ENCODE results near the gene SGSM2. TPM values are rescaled to one million over a fixed set of nuclear protein-coding genes. Genes with fewer than 3 reads are reported as not detected.

SGSM2 gene
- polyA plus RNA-seq, 1 donor (not counting 4 experiments of a cell fraction or from before 2014, with no cell fraction given), result 16.4 TPM

DNA sequence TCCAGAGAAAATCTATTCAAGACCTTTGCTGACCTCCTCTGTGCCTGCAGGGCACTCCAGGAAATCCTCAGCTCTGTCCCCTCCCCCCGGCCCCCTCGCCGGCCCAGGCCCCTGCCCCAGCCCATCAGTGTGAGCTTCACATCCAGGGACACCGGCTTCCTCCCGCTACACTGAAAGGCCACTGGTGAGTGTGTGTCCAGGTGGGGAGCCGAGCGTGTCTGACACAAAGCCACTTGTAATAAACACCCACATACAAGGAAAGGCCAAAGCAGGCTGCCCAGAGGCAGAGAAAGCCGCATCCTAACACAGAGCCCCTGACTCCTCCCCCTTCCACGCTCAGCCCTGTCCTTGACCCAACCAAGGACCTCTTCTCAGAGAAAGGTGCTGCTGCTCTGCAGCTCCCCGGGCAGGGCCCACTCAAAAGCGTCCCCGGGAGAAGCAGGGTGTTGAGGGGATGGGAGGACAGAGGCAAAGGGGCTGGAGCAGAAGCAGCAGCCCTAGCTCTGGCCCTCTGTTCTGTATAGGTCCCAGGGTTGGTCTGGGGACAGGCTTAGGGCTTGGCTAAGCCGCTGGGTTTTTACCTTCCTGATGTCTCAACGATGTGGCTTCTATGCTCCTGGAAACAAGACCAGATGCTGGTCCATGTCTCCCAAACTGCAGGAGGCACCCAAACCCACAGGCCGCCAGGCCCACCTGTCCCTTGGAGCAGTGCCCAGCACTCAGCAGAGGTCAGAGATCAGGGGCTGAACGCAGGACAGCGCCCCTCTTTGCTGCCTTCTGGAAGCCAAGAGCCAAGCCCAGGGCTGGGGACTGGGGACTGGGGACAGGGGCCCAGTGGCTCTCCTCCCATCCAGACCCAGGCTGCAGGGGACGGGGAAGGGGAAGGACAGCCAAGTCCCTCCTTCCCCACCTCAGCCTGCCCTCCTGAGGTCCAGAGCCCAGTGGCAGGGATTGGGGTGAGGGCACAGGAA, 48.2 kb downstream of the SGSM2 start:
- DNase-seq (ENCODE audit: low read depth, low spot score) (no peak), FAIRE-seq (no peak)
- H3K4me3 ChIP-seq (ENCODE audit: control insufficient read depth in 2 of 3, extremely low read depth in 1 of 3, insufficient read depth in 2 of 3, low read depth in 1 of 3, low read length in 3 of 3), result no peak overlapping the region
- H4K20me1 ChIP-seq (ENCODE audit: control insufficient read depth, extremely low read depth, insufficient read depth, low read length), result no peaks in the 10 kb centered on the region
- H3K9me3 ChIP-seq (ENCODE audit: control insufficient read depth, low read depth, low read length), result no peaks in the 10 kb centered on the region
- no peaks in the 10 kb centered on the region for H3K9me1 ChIP-seq (ENCODE audit: control insufficient read depth, extremely low read depth, insufficient read depth, low read length)
- H3K4me2 ChIP-seq (ENCODE audit: control insufficient read depth, extremely low read depth, insufficient read depth, low read depth, low read length), result no peak overlapping the region
- peaks cover 14 to 28% of the 10 kb centered on the region in 2 experiments for H3K36me3 ChIP-seq (ENCODE audit: control insufficient read depth in 2 of 2, extremely low read depth in 1 of 2, insufficient read depth in 2 of 2, low read length in 2 of 2)
- no peaks in the 10 kb centered on the region for H3K27me3 ChIP-seq (ENCODE audit: control insufficient read depth, extremely low read depth, insufficient read depth, low read length)
- H2AFZ ChIP-seq (ENCODE audit: control insufficient read depth, low read length), result no peak overlapping the region
- no peak overlapping the region for H3K27ac ChIP-seq (ENCODE audit: control insufficient read depth, insufficient read depth, low read length)
- no peak overlapping the region for H3K9ac ChIP-seq (ENCODE audit: control insufficient read depth, extremely low read depth, insufficient read depth, low read length)
- TF ChIP-seq, protein P1, sequence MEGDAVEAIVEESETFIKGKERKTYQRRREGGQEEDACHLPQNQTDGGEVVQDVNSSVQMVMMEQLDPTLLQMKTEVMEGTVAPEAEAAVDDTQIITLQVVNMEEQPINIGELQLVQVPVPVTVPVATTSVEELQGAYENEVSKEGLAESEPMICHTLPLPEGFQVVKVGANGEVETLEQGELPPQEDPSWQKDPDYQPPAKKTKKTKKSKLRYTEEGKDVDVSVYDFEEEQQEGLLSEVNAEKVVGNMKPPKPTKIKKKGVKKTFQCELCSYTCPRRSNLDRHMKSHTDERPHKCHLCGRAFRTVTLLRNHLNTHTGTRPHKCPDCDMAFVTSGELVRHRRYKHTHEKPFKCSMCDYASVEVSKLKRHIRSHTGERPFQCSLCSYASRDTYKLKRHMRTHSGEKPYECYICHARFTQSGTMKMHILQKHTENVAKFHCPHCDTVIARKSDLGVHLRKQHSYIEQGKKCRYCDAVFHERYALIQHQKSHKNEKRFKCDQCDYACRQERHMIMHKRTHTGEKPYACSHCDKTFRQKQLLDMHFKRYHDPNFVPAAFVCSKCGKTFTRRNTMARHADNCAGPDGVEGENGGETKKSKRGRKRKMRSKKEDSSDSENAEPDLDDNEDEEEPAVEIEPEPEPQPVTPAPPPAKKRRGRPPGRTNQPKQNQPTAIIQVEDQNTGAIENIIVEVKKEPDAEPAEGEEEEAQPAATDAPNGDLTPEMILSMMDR (optimal IDR thresholded peaks at IDR 0.05 in 1 of 3, IDR thresholded peaks at IDR 0.05 in 1 of 3, conservative IDR thresholded peaks at IDR 0.05 in 1 of 3; ENCODE audit: extremely low read depth in 1 of 3, insufficient read depth in 2 of 3, low read length in 3 of 3), result no peak
- TF ChIP-seq EZH2 (IDR thresholded peaks at IDR 0.05; ENCODE audit: low read length), result no peak
- H3K4me1 ChIP-seq (ENCODE audit: control insufficient read depth, extremely low read depth, insufficient read depth, low read length), result peaks cover 2% of the 10 kb centered on the region
- no peaks in the 10 kb centered on the region for H3K79me2 ChIP-seq (ENCODE audit: control insufficient read depth, insufficient read depth, low read length)
- dilution Hi-C loops (cut with MboI; ENCODE audit: extremely low pct_ligation_motif_present, low sequenced_read_pairs), result no loop called here

DNA sequence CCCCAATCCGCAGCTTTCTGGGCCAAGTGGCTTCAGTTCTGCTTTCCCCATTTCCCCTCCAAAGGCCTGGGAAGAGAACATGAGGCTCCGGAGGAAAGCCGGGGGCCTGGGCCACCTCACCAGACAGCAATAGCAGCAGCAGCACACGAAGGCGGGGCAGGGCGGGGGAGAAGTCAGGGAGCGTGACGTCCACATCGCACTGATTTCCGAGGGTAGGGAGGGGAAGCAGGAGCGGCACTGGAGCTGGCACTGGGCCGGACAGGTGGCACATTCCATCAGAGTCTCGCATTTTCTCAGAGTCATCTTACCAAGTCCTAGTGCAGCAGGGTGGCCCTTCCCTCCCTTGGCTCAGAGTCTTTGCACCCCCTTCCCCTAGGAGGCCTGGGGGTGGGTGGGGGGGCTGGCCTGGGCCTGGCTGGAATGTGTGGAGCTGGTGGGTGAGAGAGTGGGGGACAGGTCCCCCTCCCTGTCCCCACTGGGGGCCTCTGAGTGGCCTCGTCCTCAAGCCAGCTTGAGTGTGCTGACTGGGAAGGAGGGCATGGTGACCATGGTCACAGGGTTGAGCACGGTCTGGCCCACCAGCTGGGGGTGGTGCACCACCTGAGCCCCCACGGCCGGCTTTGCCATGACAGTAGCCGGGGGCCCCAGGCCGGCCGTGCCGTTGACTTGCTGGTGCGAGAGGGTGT, 49.2 kb downstream of the SGSM2 start:
- H3K27ac ChIP-seq (ENCODE audit: control insufficient read depth, insufficient read depth, low read length), result no peak overlapping the region
- H3K79me2 ChIP-seq (ENCODE audit: control insufficient read depth, insufficient read depth, low read length), result no peaks in the 10 kb centered on the region
- dilution Hi-C loops (cut with MboI; ENCODE audit: extremely low pct_ligation_motif_present, low sequenced_read_pairs), result no loop called here
- TF ChIP-seq, protein P1 (optimal IDR thresholded peaks at IDR 0.05 in 1 of 3, IDR thresholded peaks at IDR 0.05 in 1 of 3, conservative IDR thresholded peaks at IDR 0.05 in 1 of 3; ENCODE audit: extremely low read depth in 1 of 3, insufficient read depth in 2 of 3, low read length in 3 of 3), result no peak
- TF ChIP-seq EZH2 (IDR thresholded peaks at IDR 0.05; ENCODE audit: low read length), result no peak
- H3K9me1 ChIP-seq (ENCODE audit: control insufficient read depth, extremely low read depth, insufficient read depth, low read length), result no peaks in the 10 kb centered on the region
- H4K20me1 ChIP-seq (ENCODE audit: control insufficient read depth, extremely low read depth, insufficient read depth, low read length), result no peaks in the 10 kb centered on the region
- H2AFZ ChIP-seq (ENCODE audit: control insufficient read depth, low read length), result no peak overlapping the region
- DNase-seq (ENCODE audit: low read depth, low spot score), result no peak
- no peaks in the 10 kb centered on the region for H3K9me3 ChIP-seq (ENCODE audit: control insufficient read depth, low read depth, low read length)
- FAIRE-seq, result no peak
- no peak overlapping the region for H3K4me3 ChIP-seq (ENCODE audit: control insufficient read depth in 2 of 3, extremely low read depth in 1 of 3, insufficient read depth in 2 of 3, low read depth in 1 of 3, low read length in 3 of 3)
- no peaks in the 10 kb centered on the region for H3K27me3 ChIP-seq (ENCODE audit: control insufficient read depth, extremely low read depth, insufficient read depth, low read length)
- no peak overlapping the region for H3K4me2 ChIP-seq (ENCODE audit: control insufficient read depth, extremely low read depth, insufficient read depth, low read depth, low read length)
- H3K4me1 ChIP-seq (ENCODE audit: control insufficient read depth, extremely low read depth, insufficient read depth, low read length), result peaks cover 2% of the 10 kb centered on the region
- peaks cover 12 to 25% of the 10 kb centered on the region in 2 experiments for H3K36me3 ChIP-seq (ENCODE audit: control insufficient read depth in 2 of 2, extremely low read depth in 1 of 2, insufficient read depth in 2 of 2, low read length in 2 of 2)
- no peak overlapping the region for H3K9ac ChIP-seq (ENCODE audit: control insufficient read depth, extremely low read depth, insufficient read depth, low read length)

Measured in keratinocyte (primary cell).